Activated T-helper 17 cell treated with anti-CD3 and anti-CD28 coated beads, Interleukin-2, amount 50 U/mL, for 72 hours (primary cell): ENCODE measurements around the gene FANCC. TPM values are rescaled to one million over a fixed set of nuclear protein-coding genes. Genes with fewer than 3 reads are reported as not detected.

ENCODE experiments used
- ATAC-seq: fragments of 150-1000 bp; cut with Tn5 transposase; replicated peaks from 2 replicates; pipeline ENCODE4 v1.10.0; 2021; ENCODE audit warnings: mild to moderate bottlenecking, moderate library complexity
- H3K27ac Mint-ChIP-seq: one replicate; pipeline ENCODE4 v1.8.0; 2022; ENCODE audit warnings: mixed read lengths
- H3K27me3 Mint-ChIP-seq: one replicate; pipeline ENCODE4 v1.8.0; 2022; ENCODE audit warnings: mixed read lengths
- H3K36me3 Mint-ChIP-seq: one replicate; pipeline ENCODE4 v1.8.0; 2022; ENCODE audit warnings: low read depth, mild to moderate bottlenecking, mixed read lengths
- H3K4me1 Mint-ChIP-seq: one replicate; pipeline ENCODE4 v1.8.0; 2022; ENCODE audit warnings: mixed read lengths
- H3K4me3 Mint-ChIP-seq: one replicate; pipeline ENCODE4 v1.8.0; 2022; ENCODE audit warnings: mild to moderate bottlenecking, mixed read lengths
- H3K9me3 Mint-ChIP-seq: one replicate; pipeline ENCODE4 v1.8.0; 2022; ENCODE audit warnings: mixed read lengths
- total RNA-seq, 2 donors: library from RNA; stranded (reverse); gene quantifications; one replicate each; pipeline ENCODE4 v1.2.3, GENCODE V29; 2022

Gene FANCC
- total RNA-seq, 2 donors from 2014 or later: 8.8 to 13.8 TPM

GRCh38 chr9:95091601-95092261 lies 225.8 kb downstream of the FANCC start:
- H3K27me3 Mint-ChIP-seq: no peaks in the 10 kb centered on the region
- H3K27ac Mint-ChIP-seq: no peak overlapping the region
- ATAC-seq: no peak
- no peaks in the 10 kb centered on the region for H3K4me1 Mint-ChIP-seq
- no peaks in the 10 kb centered on the region for H3K36me3 Mint-ChIP-seq
- no peak overlapping the region for H3K4me3 Mint-ChIP-seq
- no peaks in the 10 kb centered on the region for H3K9me3 Mint-ChIP-seq

GRCh38 chr9:95090871-95091577 lies 226.5 kb downstream of the FANCC start:
- Mint-ChIP-seq H3K27ac (no peak overlapping the region), H3K36me3 (no peaks in the 10 kb centered on the region), H3K4me1 (no peaks in the 10 kb centered on the region), H3K27me3 (no peaks in the 10 kb centered on the region), H3K4me3 (no peak overlapping the region), H3K9me3 (no peaks in the 10 kb centered on the region)
- no peak for ATAC-seq

- H3K36me3 Mint-ChIP-seq: no peaks in the 10 kb centered on the region
- no peak overlapping the region for H3K27ac Mint-ChIP-seq
- H3K4me1 Mint-ChIP-seq: no peaks in the 10 kb centered on the region
- no peaks in the 10 kb centered on the region for H3K27me3 Mint-ChIP-seq
- no peak for ATAC-seq
- H3K9me3 Mint-ChIP-seq: no peaks in the 10 kb centered on the region
- no peak overlapping the region for H3K4me3 Mint-ChIP-seq
Observed at GRCh38 chr9:95090023-95090791, 227.3 kb downstream of the FANCC start.

GRCh38 chr9:95089257-95090022 lies 228.1 kb downstream of the FANCC start:
- Mint-ChIP-seq H3K9me3 (no peaks in the 10 kb centered on the region), H3K27me3 (no peaks in the 10 kb centered on the region), H3K36me3 (no peaks in the 10 kb centered on the region), H3K4me3 (no peak overlapping the region), H3K27ac (no peak overlapping the region), H3K4me1 (no peaks in the 10 kb centered on the region)
- no peak for ATAC-seq

- ATAC-seq: no peak
- Mint-ChIP-seq H3K4me3 (no peak overlapping the region), H3K27me3 (no peaks in the 10 kb centered on the region), H3K4me1 (no peaks in the 10 kb centered on the region), H3K36me3 (no peaks in the 10 kb centered on the region), H3K9me3 (no peaks in the 10 kb centered on the region), H3K27ac (no peak overlapping the region)
Observed at GRCh38 chr9:95088421-95089161, 228.9 kb downstream of the FANCC start.

GRCh38 chr9:95087659-95088242 lies 229.8 kb downstream of the FANCC start:
- no peaks in the 10 kb centered on the region for H3K4me1 Mint-ChIP-seq
- no peaks in the 10 kb centered on the region for H3K27me3 Mint-ChIP-seq
- no peaks in the 10 kb centered on the region for H3K9me3 Mint-ChIP-seq
- no peak overlapping the region for H3K4me3 Mint-ChIP-seq
- no peaks in the 10 kb centered on the region for H3K36me3 Mint-ChIP-seq
- ATAC-seq: no peak
- H3K27ac Mint-ChIP-seq: no peak overlapping the region

- H3K27me3 Mint-ChIP-seq: no peaks in the 10 kb centered on the region
- no peaks in the 10 kb centered on the region for H3K36me3 Mint-ChIP-seq
- no peaks in the 10 kb centered on the region for H3K4me1 Mint-ChIP-seq
Observed at GRCh38 chr9:95086564-95086955, 230.9 kb downstream of the FANCC start.

GRCh38 chr9:95085861-95086563 lies 231.5 kb downstream of the FANCC start:
- Mint-ChIP-seq H3K27me3 (no peaks in the 10 kb centered on the region), H3K4me3 (no peak overlapping the region), H3K4me1 (no peaks in the 10 kb centered on the region), H3K9me3 (no peaks in the 10 kb centered on the region), H3K27ac (no peak overlapping the region), H3K36me3 (no peaks in the 10 kb centered on the region)
- no peak for ATAC-seq

More at GRCh38 chr9:95086564-95086955, 230.9 kb downstream of the FANCC start:
- no peak for ATAC-seq
- no peaks in the 10 kb centered on the region for H3K9me3 Mint-ChIP-seq
- H3K4me3 Mint-ChIP-seq: no peak overlapping the region
- H3K27ac Mint-ChIP-seq: no peak overlapping the region

- ATAC-seq: no peak
- Mint-ChIP-seq H3K27ac (no peak overlapping the region), H3K27me3 (no peaks in the 10 kb centered on the region), H3K4me3 (no peak overlapping the region), H3K4me1 (no peaks in the 10 kb centered on the region), H3K36me3 (no peaks in the 10 kb centered on the region), H3K9me3 (no peaks in the 10 kb centered on the region)
Observed at GRCh38 chr9:95085036-95085770, 232.3 kb downstream of the FANCC start.

GRCh38 chr9:95084254-95084934 lies 233.1 kb downstream of the FANCC start:
- H3K4me1 Mint-ChIP-seq: no peaks in the 10 kb centered on the region
- H3K27me3 Mint-ChIP-seq: no peaks in the 10 kb centered on the region
- no peak overlapping the region for H3K4me3 Mint-ChIP-seq
- H3K9me3 Mint-ChIP-seq: no peaks in the 10 kb centered on the region
- ATAC-seq: no peak
- no peak overlapping the region for H3K27ac Mint-ChIP-seq
- no peaks in the 10 kb centered on the region for H3K36me3 Mint-ChIP-seq

- no peak overlapping the region for H3K4me3 Mint-ChIP-seq
- H3K4me1 Mint-ChIP-seq: no peaks in the 10 kb centered on the region
- H3K27ac Mint-ChIP-seq: no peak overlapping the region
- no peaks in the 10 kb centered on the region for H3K27me3 Mint-ChIP-seq
- H3K36me3 Mint-ChIP-seq: no peaks in the 10 kb centered on the region
- no peaks in the 10 kb centered on the region for H3K9me3 Mint-ChIP-seq
- ATAC-seq: no peak
Observed at GRCh38 chr9:95083086-95083768, 234.3 kb downstream of the FANCC start.
